Measurements from ENCODE around the gene CBL. TPM values are rescaled to one million over a fixed set of nuclear protein-coding genes. Genes with fewer than 3 reads are reported as not detected.

Gene CBL
- total and polyA plus RNA-seq, 2 experiments from 2014 or later: 31.6 to 67.6 TPM

- no peak for TF ChIP-seq ZNF462 (CRISPR knock-in tag; IDR thresholded peaks at IDR 0.05)
- no peak for TF ChIP-seq POLR2AphosphoS5 (IDR thresholded peaks at IDR 0.05; ENCODE audit: low read depth)
- no peak for TF ChIP-seq CREB1 (CRISPR knock-in tag; IDR thresholded peaks at IDR 0.05; ENCODE audit: low read depth)
- no peak for TF ChIP-seq NANOG (IDR thresholded peaks at IDR 0.05; ENCODE audit: borderline replicate concordance)
- no peak for TF ChIP-seq STAT1 (IDR thresholded peaks at IDR 0.05; ENCODE audit: unreplicated experiment)
- no peak for TF ChIP-seq ZNF114 (CRISPR knock-in tag; IDR thresholded peaks at IDR 0.05)
- TF ChIP-seq, protein P1, sequence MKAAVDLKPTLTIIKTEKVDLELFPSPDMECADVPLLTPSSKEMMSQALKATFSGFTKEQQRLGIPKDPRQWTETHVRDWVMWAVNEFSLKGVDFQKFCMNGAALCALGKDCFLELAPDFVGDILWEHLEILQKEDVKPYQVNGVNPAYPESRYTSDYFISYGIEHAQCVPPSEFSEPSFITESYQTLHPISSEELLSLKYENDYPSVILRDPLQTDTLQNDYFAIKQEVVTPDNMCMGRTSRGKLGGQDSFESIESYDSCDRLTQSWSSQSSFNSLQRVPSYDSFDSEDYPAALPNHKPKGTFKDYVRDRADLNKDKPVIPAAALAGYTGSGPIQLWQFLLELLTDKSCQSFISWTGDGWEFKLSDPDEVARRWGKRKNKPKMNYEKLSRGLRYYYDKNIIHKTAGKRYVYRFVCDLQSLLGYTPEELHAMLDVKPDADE (IDR thresholded peaks at IDR 0.05): no peak
- no peak for TF ChIP-seq EZH2 (IDR thresholded peaks at IDR 0.05; ENCODE audit: low read depth, unreplicated experiment)
- TF ChIP-seq EZH2phosphoT487 (IDR thresholded peaks at IDR 0.05; ENCODE audit: unreplicated experiment): no peak
- TF ChIP-seq CTCF (conservative IDR thresholded peaks at IDR 0.05; ENCODE audit: low read depth in 2 of 2): no peak
These were observed 48.1 kb downstream of the CBL start (continued) for GRCh38 chr11:119254239-119254638.

All from GM23338 (cell line).